CD4-positive, alpha-beta memory T cell (primary cell): ENCODE measurements around the gene GPR176. TPM values are rescaled to one million over a fixed set of nuclear protein-coding genes. Genes with fewer than 3 reads are reported as not detected.

Experiments used
- CTCF ChIA-PET: fragments of 350-600 bp; sonication (Branson Sonifier 250); formaldehyde crosslinking; loops from one replicate; lab custom pipeline; 2021; ENCODE audit warnings: inconsistent platforms; ENCODE audit not compliant: partially characterized antibody; lab: Charles Lee
- POLR2A ChIA-PET: fragments of 350-600 bp; sonication (Branson Sonifier 250); formaldehyde crosslinking; loops from one replicate; lab custom pipeline; 2021; ENCODE audit not compliant: partially characterized antibody; lab: Charles Lee
- DNase-seq, 5 donors: peaks; one replicate each; pipeline versions ENCODE4 v3.0.0 to v3.0.0-alpha.2; 2020 to 2022; ENCODE audit warnings: mixed read lengths in 1 of 5
- H3K27ac ChIP-seq: one replicate; pipeline ENCODE4 v1.7.0; 2013; ENCODE audit warnings: low read depth, low read length
- H3K27me3 ChIP-seq: 2 replicates; pipeline ENCODE4 v1.7.0; 2013; ENCODE audit warnings: mild to moderate bottlenecking, low read length, moderate library complexity; ENCODE audit not compliant: insufficient read depth
- H3K36me3 ChIP-seq: 2 replicates; pipeline ENCODE4 v1.7.0; 2013; ENCODE audit warnings: mild to moderate bottlenecking, low read length, moderate library complexity; ENCODE audit not compliant: insufficient read depth
- H3K4me1 ChIP-seq: 2 replicates; pipeline ENCODE4 v1.7.0; 2013; ENCODE audit warnings: mild to moderate bottlenecking, low read length, moderate library complexity; ENCODE audit not compliant: insufficient read depth
- H3K4me3 ChIP-seq, 2 donors: one replicate each; pipeline ENCODE4 v1.7.0; 2013; ENCODE audit warnings: low read length in 2 of 2, mild to moderate bottlenecking in 1 of 2
- H3K9me3 ChIP-seq, 2 donors: one replicate each; pipeline ENCODE4 v1.7.0; 2013; ENCODE audit warnings: low read length in 2 of 2, control low read depth in 1 of 2; ENCODE audit not compliant: control insufficient read depth in 1 of 2
- H3K27ac Mint-ChIP-seq, 7 donors: one replicate each; pipeline ENCODE4 v1.8.0; 2020 to 2021; ENCODE audit warnings: mixed read lengths in 7 of 7, mild to moderate bottlenecking in 6 of 7, inconsistent platforms in 3 of 7, moderate library complexity in 3 of 7
- H3K27me3 Mint-ChIP-seq, 2 donors: one replicate each; pipeline ENCODE4 v1.8.0; 2020 to 2021; ENCODE audit warnings: mixed read lengths in 2 of 2
- H3K36me3 Mint-ChIP-seq, 2 donors: one replicate each; pipeline ENCODE4 v1.8.0; 2020 to 2021; ENCODE audit warnings: mixed read lengths in 2 of 2, inconsistent platforms in 1 of 2, mild to moderate bottlenecking in 1 of 2
- H3K4me1 Mint-ChIP-seq, 4 donors: one replicate each; pipeline ENCODE4 v1.8.0; 2020 to 2021; ENCODE audit warnings: mixed read lengths in 4 of 4, mild to moderate bottlenecking in 1 of 4
- H3K4me3 Mint-ChIP-seq, 8 donors: one replicate each; pipeline ENCODE4 v1.8.0; 2020 to 2021; ENCODE audit warnings: mixed read lengths in 8 of 8, mild to moderate bottlenecking in 7 of 8, moderate library complexity in 6 of 8, inconsistent platforms in 3 of 8
- H3K9me3 Mint-ChIP-seq, 8 donors: one replicate each; pipeline ENCODE4 v1.8.0; 2020 to 2021; ENCODE audit warnings: mixed read lengths in 8 of 8, mild to moderate bottlenecking in 5 of 8, inconsistent platforms in 3 of 8, moderate library complexity in 1 of 8
- intact Hi-C: fragments of 100-400 bp; cut with micrococcal nuclease; formaldehyde crosslinking; loops from one replicate; pipeline ENCODE4 v1.15.1; 2023
- polyA plus RNA-seq, 2 donors: library from polyadenylated mRNA; unstranded; fragments of 300-500 nt; fragmentation: Illumina TruSeq; gene quantifications; one replicate each; pipeline ENCODE4 v1.2.3, GENCODE V29; 2021
- total RNA-seq, 2 experiments: library from RNA; stranded (reverse); gene quantifications; one replicate each; pipeline ENCODE4 v1.2.3, GENCODE V29; 2021

Gene GPR176
- total and polyA plus RNA-seq, 4 experiments from 2014 or later, result not detected

- Mint-ChIP-seq H3K9me3 (peaks cover 0 to 13% (median 7%) of the 10 kb centered on the region in 8 donors), H3K27me3 (peaks cover 22 to 32% of the 10 kb centered on the region in 2 donors)
Measured at GRCh38 chr15:39835550-39835949, 84.5 kb downstream of the GPR176 start.

GRCh38 chr15:39834256-39834655 lies 85.8 kb downstream of the GPR176 start:
- Histone ChIP-seq H3K27me3 (no peaks in the 10 kb centered on the region), H3K4me1 (no peaks in the 10 kb centered on the region), H3K4me3 (no peak overlapping the region), H3K36me3 (no peaks in the 10 kb centered on the region), H3K27ac (no peak overlapping the region), H3K9me3 (no peaks in the 10 kb centered on the region)
- Mint-ChIP-seq H3K27me3 (peaks cover 25 to 27% of the 10 kb centered on the region in 2 donors), H3K36me3 (no peaks in the 10 kb centered on the region), H3K27ac (no peak overlapping the region), H3K4me3 (no peak overlapping the region), H3K9me3 (peaks cover 0 to 8% (median 4%) of the 10 kb centered on the region in 8 donors), H3K4me1 (no peaks in the 10 kb centered on the region)
- ChIA-PET POLR2A (no interaction called here), CTCF (no interaction called here)
- intact Hi-C loops, result no loop called here
- no peak for DNase-seq

More at GRCh38 chr15:39835550-39835949, 84.5 kb downstream of the GPR176 start:
- no peak overlapping the region for H3K27ac Mint-ChIP-seq
- intact Hi-C loops, result no loop called here
- Histone ChIP-seq H3K4me1 (no peaks in the 10 kb centered on the region), H3K9me3 (no peaks in the 10 kb centered on the region), H3K4me3 (no peak overlapping the region), H3K27ac (no peak overlapping the region), H3K27me3 (no peaks in the 10 kb centered on the region), H3K36me3 (no peaks in the 10 kb centered on the region)
- H3K4me3 Mint-ChIP-seq, result no peak overlapping the region
- ChIA-PET POLR2A (no interaction called here), CTCF (no interaction called here)
- H3K4me1 Mint-ChIP-seq, result no peaks in the 10 kb centered on the region
- H3K36me3 Mint-ChIP-seq, result no peaks in the 10 kb centered on the region
- no peak for DNase-seq

GRCh38 chr15:39833515-39833981 lies 86.5 kb downstream of the GPR176 start:
- Histone ChIP-seq H3K27me3 (no peaks in the 10 kb centered on the region), H3K27ac (no peak overlapping the region), H3K9me3 (no peaks in the 10 kb centered on the region), H3K36me3 (no peaks in the 10 kb centered on the region), H3K4me1 (no peaks in the 10 kb centered on the region), H3K4me3 (no peak overlapping the region)
- H3K9me3 Mint-ChIP-seq, result peaks cover 0 to 4% (median under 1%) of the 10 kb centered on the region in 8 donors
- ChIA-PET CTCF (no interaction called here), POLR2A (no interaction called here)
- no peak overlapping the region for H3K27ac Mint-ChIP-seq
- H3K4me1 Mint-ChIP-seq, result no peaks in the 10 kb centered on the region
- DNase-seq, result no peak
- no peak overlapping the region for H3K4me3 Mint-ChIP-seq
- H3K27me3 Mint-ChIP-seq, result peaks cover 24 to 25% of the 10 kb centered on the region in 2 donors
- intact Hi-C loops, result no loop called here
- no peaks in the 10 kb centered on the region for H3K36me3 Mint-ChIP-seq

GRCh38 chr15:39830166-39830565 lies 89.9 kb downstream of the GPR176 start:
- Mint-ChIP-seq H3K4me1 (no peaks in the 10 kb centered on the region), H3K36me3 (no peaks in the 10 kb centered on the region), H3K9me3 (peaks cover 0 to 1% (median 0%) of the 10 kb centered on the region in 8 donors), H3K27ac (peak overlapping the region in 1 of 7 donors; percentile 4), H3K4me3 (no peak overlapping the region), H3K27me3 (peaks cover 22 to 29% of the 10 kb centered on the region in 2 donors)
- intact Hi-C loops, result no loop called here
- Histone ChIP-seq H3K27me3 (no peaks in the 10 kb centered on the region), H3K4me1 (no peaks in the 10 kb centered on the region), H3K4me3 (no peak overlapping the region), H3K9me3 (no peaks in the 10 kb centered on the region), H3K27ac (no peak overlapping the region), H3K36me3 (no peaks in the 10 kb centered on the region)
- no peak for DNase-seq
- ChIA-PET CTCF (interaction anchor here (1.0 kb wide), 1 partner anchor 35 kb away, joined by 3 read pairs; no protein-coding TSS in a partner anchor), POLR2A (no interaction called here)

GRCh38 chr15:39828374-39828931 lies 91.6 kb downstream of the GPR176 start:
- Histone ChIP-seq H3K36me3 (no peaks in the 10 kb centered on the region), H3K9me3 (no peaks in the 10 kb centered on the region), H3K4me1 (no peaks in the 10 kb centered on the region), H3K27ac (no peak overlapping the region), H3K4me3 (no peak overlapping the region), H3K27me3 (no peaks in the 10 kb centered on the region)
- DNase-seq, result no peak
- POLR2A ChIA-PET, result no interaction called here
- CTCF ChIA-PET, result no interaction called here
- Mint-ChIP-seq H3K36me3 (no peaks in the 10 kb centered on the region), H3K9me3 (peaks cover 0 to 1% (median 0%) of the 10 kb centered on the region in 8 donors), H3K4me1 (no peaks in the 10 kb centered on the region), H3K27me3 (peaks cover 18 to 22% of the 10 kb centered on the region in 2 donors), H3K4me3 (no peak overlapping the region), H3K27ac (no peak overlapping the region)
- intact Hi-C loops, result no loop called here

GRCh38 chr15:39826975-39827374 lies 93.1 kb downstream of the GPR176 start:
- peaks cover 15 to 18% of the 10 kb centered on the region in 2 donors for H3K27me3 Mint-ChIP-seq
- POLR2A ChIA-PET, result no interaction called here

GRCh38 chr15:39823634-39824033 lies 96.4 kb downstream of the GPR176 start:
- Histone ChIP-seq H3K36me3 (no peaks in the 10 kb centered on the region), H3K27ac (no peak overlapping the region), H3K9me3 (no peaks in the 10 kb centered on the region), H3K4me1 (no peaks in the 10 kb centered on the region), H3K27me3 (no peaks in the 10 kb centered on the region), H3K4me3 (no peak overlapping the region)
- CTCF ChIA-PET, result no interaction called here
- POLR2A ChIA-PET, result no interaction called here
- DNase-seq, result no peak
- no peak overlapping the region for H3K4me3 Mint-ChIP-seq
- H3K9me3 Mint-ChIP-seq, result peaks cover 0 to 1% (median 0%) of the 10 kb centered on the region in 8 donors
- intact Hi-C loops, result no loop called here
- peaks cover 5 to 12% of the 10 kb centered on the region in 2 donors for H3K27me3 Mint-ChIP-seq
- H3K4me1 Mint-ChIP-seq, result no peaks in the 10 kb centered on the region
- no peaks in the 10 kb centered on the region for H3K36me3 Mint-ChIP-seq
- H3K27ac Mint-ChIP-seq, result no peak overlapping the region

More at GRCh38 chr15:39826975-39827374, 93.1 kb downstream of the GPR176 start:
- H3K4me3 ChIP-seq, result no peak overlapping the region
- no peaks in the 10 kb centered on the region for H3K9me3 ChIP-seq
- Mint-ChIP-seq H3K27ac (no peak overlapping the region), H3K4me3 (no peak overlapping the region), H3K36me3 (no peaks in the 10 kb centered on the region), H3K9me3 (peaks cover 0 to 1% (median 0%) of the 10 kb centered on the region in 8 donors), H3K4me1 (no peaks in the 10 kb centered on the region)
- intact Hi-C loops, result no loop called here
- CTCF ChIA-PET, result no interaction called here
- H3K27me3 ChIP-seq, result no peaks in the 10 kb centered on the region
- H3K36me3 ChIP-seq, result no peaks in the 10 kb centered on the region
- DNase-seq, result no peak
- H3K27ac ChIP-seq, result no peak overlapping the region
- H3K4me1 ChIP-seq, result no peaks in the 10 kb centered on the region
